GM12878 (cell line): Measurements from ENCODE around the gene PLEKHD1. TPM values are rescaled to one million over a fixed set of nuclear protein-coding genes. Genes with fewer than 3 reads are reported as not detected.

Experiments
- ATAC-seq: fragments of 200-7000 bp; cut with Tn5 transposase; 3 replicates; pipeline ENCODE4 v1.9.1; 2020; ENCODE audit warnings: mild to moderate bottlenecking, moderate library complexity
- BruUV-seq: library from RNA; stranded (reverse); fragments of 400-500 nt; replicated peaks from 2 replicates; lab custom pipeline; 2021; lab: Mats Ljungman, UMichigan
- CTCF ChIA-PET: fragments of 300-600 bp; sonication (Branson Sonifier 250); formaldehyde crosslinking; extraction: SDS; loops from one replicate; lab custom pipeline; 2021; ENCODE audit warnings: inconsistent platforms; lab: Yijun Ruan, JAX
- POLR2A ChIA-PET: fragments of 350-600 bp; formaldehyde crosslinking; extraction: SDS; loops from one replicate; lab custom pipeline; 2021; ENCODE audit warnings: inconsistent platforms; lab: Charles Lee
- RAD21 ChIA-PET: fragments of 300-600 bp; sonication (Branson Sonifier 250); formaldehyde crosslinking; loops from one replicate; lab custom pipeline; 2023; ENCODE audit warnings: antibody characterized with exemption; ENCODE audit not compliant: unreplicated experiment; lab: Charles Lee
- SMC1A ChIA-PET: fragments of 300-600 bp; sonication (Branson Sonifier 250); formaldehyde crosslinking; loops from one replicate; lab custom pipeline; 2023; ENCODE audit not compliant: unreplicated experiment, uncharacterized antibody; lab: Charles Lee
- DNase-seq: peaks from one replicate; pipeline ENCODE4 v3.0.0-alpha.2; 2011; ENCODE audit warnings: low read depth, low spot score
- FAIRE-seq: peaks from 3 replicates; lab custom pipeline; 2011; peaks lifted over from hg19 to GRCh38; lab: Jason Lieb, UNC
- H2AFZ ChIP-seq: 2 replicates; pipeline ENCODE4 v1.6.0; 2011; ENCODE audit warnings: low read depth, low read length, control low read depth; ENCODE audit not compliant: control insufficient read depth
- H3K27ac ChIP-seq: 2 replicates; pipeline ENCODE4 v1.5.1; 2011; ENCODE audit warnings: control low read depth; ENCODE audit not compliant: control insufficient read depth, insufficient read depth
- H3K27me3 ChIP-seq, 2 experiments: replicated peaks in 1 of 2; 2 replicates each; pipeline versions ENCODE4 v1.6.0 to v1.6.1; 2011; ENCODE audit warnings: low read length in 1 of 2; ENCODE audit not compliant: control insufficient read depth in 2 of 2, insufficient read depth in 2 of 2
- H3K36me3 ChIP-seq, 2 experiments: 2 replicates each; pipeline ENCODE4 v1.5.1; 2011; ENCODE audit warnings: low read length in 1 of 2; ENCODE audit not compliant: control insufficient read depth in 2 of 2, insufficient read depth in 2 of 2
- H3K4me1 ChIP-seq: 2 replicates; pipeline ENCODE4 v1.6.1; 2011; ENCODE audit warnings: mild to moderate bottlenecking, low read length, moderate library complexity, mixed read lengths; ENCODE audit not compliant: control insufficient read depth, insufficient read depth
- H3K4me2 ChIP-seq: 2 replicates; pipeline ENCODE4 v1.6.0; 2011; ENCODE audit warnings: control low read depth; ENCODE audit not compliant: control insufficient read depth, insufficient read depth
- H3K4me3 ChIP-seq: fragments of 200-600 bp; sonication (generic); 2 replicates; pipeline ENCODE4 v1.5.1; 2016
- H3K79me2 ChIP-seq: 2 replicates; pipeline ENCODE4 v1.6.0; 2011; ENCODE audit warnings: low read length; ENCODE audit not compliant: control insufficient read depth, insufficient read depth
- H3K9ac ChIP-seq: 2 replicates; pipeline ENCODE4 v1.8.0; 2011; ENCODE audit warnings: low read length, control low read depth, mixed read lengths; ENCODE audit not compliant: control insufficient read depth, insufficient read depth
- H3K9me3 ChIP-seq: replicated peaks from 3 replicates; pipeline ENCODE4 v1.5.1; 2011; ENCODE audit warnings: mild to moderate bottlenecking, low read length; ENCODE audit not compliant: control insufficient read depth, insufficient read depth
- H4K20me1 ChIP-seq: 2 replicates; pipeline ENCODE4 v1.6.0; 2011; ENCODE audit not compliant: control insufficient read depth, insufficient read depth
- BCL3 ChIP-seq: IDR thresholded peaks from 2 replicates; pipeline ENCODE4 v1.6.1; 2011; ENCODE audit warnings: borderline replicate concordance, low read depth, mild to moderate bottlenecking, moderate library complexity, low read length; ENCODE audit not compliant: insufficient read depth, poor library complexity, severe bottlenecking
- JUND ChIP-seq: IDR thresholded peaks from 2 replicates; pipeline ENCODE4 v1.6.1; 2012; ENCODE audit warnings: low read depth, mild to moderate bottlenecking, low read length, improper control_type of control experiment, moderate library complexity
- MYC ChIP-seq: IDR thresholded peaks from 2 replicates; pipeline ENCODE4 v1.6.1; 2011; ENCODE audit warnings: mild to moderate bottlenecking, low read length, moderate library complexity, inconsistent platforms; ENCODE audit not compliant: insufficient read depth, insufficient replicate concordance, insufficient read length, severe bottlenecking
- NR2C2 ChIP-seq: IDR thresholded peaks from 2 replicates; pipeline ENCODE4 v1.6.1; 2011; ENCODE audit warnings: borderline replicate concordance, low read depth; ENCODE audit not compliant: control insufficient read depth, insufficient read length
- PKNOX1 ChIP-seq: fragments of 450-650 bp; IDR thresholded peaks from 2 replicates; pipeline ENCODE4 v1.6.1; 2016; ENCODE audit warnings: mild to moderate bottlenecking
- POLR2AphosphoS2 ChIP-seq: IDR thresholded peaks from 2 replicates; pipeline ENCODE4 v1.6.1; 2011; ENCODE audit warnings: low read depth, mild to moderate bottlenecking, low read length, improper control_type of control experiment, moderate library complexity
- SPI1 ChIP-seq: IDR thresholded peaks from 2 replicates; pipeline ENCODE4 v1.6.1; 2011; ENCODE audit warnings: low read depth, mild to moderate bottlenecking, low read length, moderate library complexity, borderline replicate concordance; ENCODE audit not compliant: insufficient read depth
- STAT1 ChIP-seq: fragments of 450-650 bp; conservative IDR thresholded peaks from 2 replicates; pipeline ENCODE4 v1.6.1; 2014; ENCODE audit warnings: antibody characterized with exemption, mild to moderate bottlenecking
- ZBTB33 ChIP-seq: fragments of 450-650 bp; IDR thresholded peaks from 2 replicates; pipeline ENCODE4 v1.6.1; 2017; ENCODE audit warnings: mild to moderate bottlenecking
- WGBS: methylation state at CpG from one replicate; pipeline ENCODE4 v1.1.6; 2016; ENCODE audit warnings: low lambda C conversion rate; ENCODE audit not compliant: insufficient replicate concordance, insufficient coverage; ENCODE audit errors: missing lambda C conversion rate; 5-methylcytosine and 5-hydroxymethylcytosine counted together
- in situ Hi-C: fragments of 300-500 bp; cut with MboI; formaldehyde crosslinking; loops from 9 replicates; pipeline ENCODE4 v1.14.3; 2018; ENCODE audit warnings: mixed read lengths
- intact Hi-C: fragments of 100-400 bp; cut with micrococcal nuclease; formaldehyde crosslinking; loops from one replicate; pipeline ENCODE4 v1.14.2; 2022; ENCODE audit not compliant: unreplicated experiment
- polyA plus RNA-seq, 11 experiments: library from polyadenylated mRNA; depleted of rRNA in 4 of 11; unstranded in 6 of 11; stranded (reverse) in 5 of 11; fragments of >200 nt; fragmentation: Nextera tagmentation in 4 of 11; fragmentation: Illumina TruSeq in 1 of 11; extraction: Ambion mirVana in 4 of 11; extraction: Trizol in 1 of 11; gene quantifications; 1 replicate in 1 of 11; 2 replicates in 10 of 11; pipeline versions ENCODE4 v1.2.1 to v1.2.3, GENCODE V29; 2011 to 2016; ENCODE audit warnings: inconsistent platforms in 2 of 11, missing spikeins in 2 of 11, low read depth in 1 of 11
- total RNA-seq, 4 experiments: library from RNA; depleted of rRNA in 3 of 4; stranded (reverse); fragments of >200 nt in 3 of 4; fragmentation: Illumina TruSeq in 1 of 4; extraction: Trizol in 1 of 4; gene quantifications; 2 replicates each; pipeline versions ENCODE4 v1.2.1 to v1.2.3, GENCODE V29; 2013 to 2021

Gene PLEKHD1
- total and polyA plus RNA-seq, 10 of the 15 experiments (the other 5 are each of a cell fraction or from before 2014, with no cell fraction given) = 0.01 to 0.08 (median 0.04) TPM; not detected in 6

GRCh38 chr14:69519204-69520100 lies 34.9 kb downstream of the PLEKHD1 start:
- H3K9me3 ChIP-seq = no peaks in the 10 kb centered on the region
- WGBS = 64% methylated on average over 22 of the region's 22 CpGs
- no peak overlapping the region for H3K27ac ChIP-seq
- H2AFZ ChIP-seq = no peak overlapping the region
- intact Hi-C loops = no loop called here
- TF ChIP-seq PKNOX1 = no peak
- TF ChIP-seq NR2C2 = no peak
- TF ChIP-seq SPI1 = no peak
- TF ChIP-seq STAT1 = no peak
- TF ChIP-seq MYC = no peak
- no peak for TF ChIP-seq BCL3
- no peak for TF ChIP-seq POLR2AphosphoS2
- no peak for TF ChIP-seq ZBTB33
- no peak for TF ChIP-seq JUND
- no peaks in the 10 kb centered on the region for H3K79me2 ChIP-seq
- H3K27me3 ChIP-seq = peaks cover 2 to 4% of the 10 kb centered on the region in 2 experiments; a peak in 3 of 4 replicates
- no peak overlapping the region for H3K4me3 ChIP-seq
- in situ Hi-C loops = no loop called here
- no peaks in the 10 kb centered on the region for H3K4me1 ChIP-seq
- no peak overlapping the region for H3K9ac ChIP-seq
- ChIA-PET CTCF (interaction anchor here (1.1 kb wide), 1 partner anchor 44 kb away, joined by 3 read pairs; no protein-coding TSS in a partner anchor), RAD21 (interaction anchor here (0.6 kb wide), 1 partner anchor 79 kb away, joined by 3 read pairs; no protein-coding TSS in a partner anchor), POLR2A (interaction anchor here (0.6 kb wide), 2 partner anchors 68 to 465 kb away, joined by 3 read pairs; no protein-coding TSS in a partner anchor), SMC1A (interaction anchor here (0.6 to 0.7 kb wide), 2 partner anchors 16 to 59 kb away, joined by 3 read pairs; no protein-coding TSS in a partner anchor)
- DNase-seq (no peak), ATAC-seq (no peak), FAIRE-seq (no peak)
- H3K4me2 ChIP-seq = no peak overlapping the region
- no TSS peak for BruUV-seq
- H4K20me1 ChIP-seq = no peaks in the 10 kb centered on the region
- H3K36me3 ChIP-seq = no peaks in the 10 kb centered on the region
